IMR-90 (cell line): Measurements from ENCODE around the gene CNST.

ENCODE experiments used
- BHLHE40 ChIP-seq: fragments of 150-350 bp; IDR thresholded peaks from 2 replicates; pipeline ENCODE4 v1.6.1; 2016; ENCODE audit warnings: mild to moderate bottlenecking, low read depth, low read length
- CHD1 ChIP-seq: IDR thresholded peaks from 2 replicates; pipeline ENCODE4 v1.6.1; 2012; ENCODE audit warnings: low read depth, low read length, improper control_type of control experiment
- FOS ChIP-seq: fragments of 150-350 bp; IDR thresholded peaks from 2 replicates; pipeline ENCODE4 v1.6.1; 2016; ENCODE audit warnings: low read depth, low read length
- MAFK ChIP-seq: IDR thresholded peaks from 2 replicates; pipeline ENCODE4 v1.6.1; 2012; ENCODE audit warnings: low read depth, low read length, improper control_type of control experiment
- MAZ ChIP-seq: IDR thresholded peaks from 2 replicates; pipeline ENCODE4 v1.6.1; 2012; ENCODE audit warnings: low read depth, mild to moderate bottlenecking, low read length, improper control_type of control experiment, moderate library complexity, borderline replicate concordance
- MXI1 ChIP-seq: IDR thresholded peaks from 2 replicates; pipeline ENCODE4 v1.6.1; 2012; ENCODE audit warnings: low read depth, mild to moderate bottlenecking, low read length, moderate library complexity, borderline replicate concordance
- NFE2L2 ChIP-seq: fragments of 150-350 bp; IDR thresholded peaks from 2 replicates; pipeline ENCODE4 v1.6.1; 2016; ENCODE audit warnings: low read depth, mild to moderate bottlenecking, low read length
- POLR2A ChIP-seq: IDR thresholded peaks from 2 replicates; pipeline ENCODE4 v1.6.1; 2012; ENCODE audit warnings: mild to moderate bottlenecking, low read depth, low read length
- RAD21 ChIP-seq: IDR thresholded peaks from 2 replicates; pipeline ENCODE4 v1.6.1; 2012; ENCODE audit warnings: low read length, improper control_type of control experiment
- RCOR1 ChIP-seq: IDR thresholded peaks from 2 replicates; pipeline ENCODE4 v1.6.1; 2012; ENCODE audit warnings: mild to moderate bottlenecking, low read length, improper control_type of control experiment; ENCODE audit not compliant: insufficient replicate concordance
- RFX5 ChIP-seq: IDR thresholded peaks from 2 replicates; pipeline ENCODE4 v1.8.0; 2012; ENCODE audit warnings: low read depth, mild to moderate bottlenecking, low read length, moderate library complexity
- SMC3 ChIP-seq: fragments of 150-350 bp; IDR thresholded peaks from 2 replicates; pipeline ENCODE4 v1.6.1; 2016; ENCODE audit warnings: low read depth, mild to moderate bottlenecking, antibody characterized with exemption, low read length, moderate library complexity
- TF ChIP-seq, protein P1 (sequence below): conservative IDR thresholded peaks from 2 replicates; pipeline ENCODE4 v1.5.1; 2012; ENCODE audit warnings: mild to moderate bottlenecking, low read depth, low read length, improper control_type of control experiment
- TF ChIP-seq, protein P2 (sequence below): fragments of 150-350 bp; IDR thresholded peaks from 2 replicates; pipeline ENCODE4 v1.6.1; 2017; ENCODE audit warnings: mild to moderate bottlenecking, antibody characterized with exemption, low read length, low read depth

DNA sequence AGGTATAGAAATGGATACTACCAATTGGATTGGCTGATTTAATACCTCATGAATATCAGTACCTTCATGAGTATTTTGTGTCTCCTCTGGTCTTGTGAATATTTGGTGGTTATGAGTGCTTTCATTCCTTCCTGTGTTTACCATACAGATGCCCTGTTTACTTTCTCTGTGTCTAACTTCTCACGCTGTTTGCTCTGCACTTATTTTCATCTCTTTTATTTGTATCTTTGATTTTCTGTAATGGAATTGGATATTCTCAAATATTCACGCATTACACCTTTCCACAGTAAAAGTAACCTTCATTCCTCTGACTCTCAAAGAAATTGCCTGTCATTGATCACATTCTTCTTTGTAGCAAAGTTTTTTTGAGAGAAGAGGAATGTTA, 16.8 kb downstream of the CNST start:
- TF ChIP-seq BHLHE40: no peak
- TF ChIP-seq, protein P1, sequence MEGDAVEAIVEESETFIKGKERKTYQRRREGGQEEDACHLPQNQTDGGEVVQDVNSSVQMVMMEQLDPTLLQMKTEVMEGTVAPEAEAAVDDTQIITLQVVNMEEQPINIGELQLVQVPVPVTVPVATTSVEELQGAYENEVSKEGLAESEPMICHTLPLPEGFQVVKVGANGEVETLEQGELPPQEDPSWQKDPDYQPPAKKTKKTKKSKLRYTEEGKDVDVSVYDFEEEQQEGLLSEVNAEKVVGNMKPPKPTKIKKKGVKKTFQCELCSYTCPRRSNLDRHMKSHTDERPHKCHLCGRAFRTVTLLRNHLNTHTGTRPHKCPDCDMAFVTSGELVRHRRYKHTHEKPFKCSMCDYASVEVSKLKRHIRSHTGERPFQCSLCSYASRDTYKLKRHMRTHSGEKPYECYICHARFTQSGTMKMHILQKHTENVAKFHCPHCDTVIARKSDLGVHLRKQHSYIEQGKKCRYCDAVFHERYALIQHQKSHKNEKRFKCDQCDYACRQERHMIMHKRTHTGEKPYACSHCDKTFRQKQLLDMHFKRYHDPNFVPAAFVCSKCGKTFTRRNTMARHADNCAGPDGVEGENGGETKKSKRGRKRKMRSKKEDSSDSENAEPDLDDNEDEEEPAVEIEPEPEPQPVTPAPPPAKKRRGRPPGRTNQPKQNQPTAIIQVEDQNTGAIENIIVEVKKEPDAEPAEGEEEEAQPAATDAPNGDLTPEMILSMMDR: no peak
- TF ChIP-seq CHD1: no peak
- TF ChIP-seq, protein P2, sequence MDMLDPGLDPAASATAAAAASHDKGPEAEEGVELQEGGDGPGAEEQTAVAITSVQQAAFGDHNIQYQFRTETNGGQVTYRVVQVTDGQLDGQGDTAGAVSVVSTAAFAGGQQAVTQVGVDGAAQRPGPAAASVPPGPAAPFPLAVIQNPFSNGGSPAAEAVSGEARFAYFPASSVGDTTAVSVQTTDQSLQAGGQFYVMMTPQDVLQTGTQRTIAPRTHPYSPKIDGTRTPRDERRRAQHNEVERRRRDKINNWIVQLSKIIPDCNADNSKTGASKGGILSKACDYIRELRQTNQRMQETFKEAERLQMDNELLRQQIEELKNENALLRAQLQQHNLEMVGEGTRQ: no peak
- no peak for TF ChIP-seq NFE2L2
- TF ChIP-seq POLR2A: no peak
- no peak for TF ChIP-seq RCOR1
- no peak for TF ChIP-seq RFX5
- TF ChIP-seq RAD21: no peak
- no peak for TF ChIP-seq FOS
- TF ChIP-seq MAFK: no peak
- no peak for TF ChIP-seq MAZ
- TF ChIP-seq MXI1: no peak
- no peak for TF ChIP-seq SMC3
